HCT116 (cell line): ENCODE data around the gene CDH13. TPM values are rescaled to one million over a fixed set of nuclear protein-coding genes. Genes with fewer than 3 reads are reported as not detected.

Source experiments
- ATAC-seq: fragments of 200-7000 bp; cut with Tn5 transposase; 2 replicates; pipeline ENCODE4 v1.9.1; 2020; ENCODE audit warnings: mild to moderate bottlenecking, moderate library complexity
- BruUV-seq: library from RNA; stranded (reverse); fragments of 400-500 nt; replicated peaks from 2 replicates; lab custom pipeline; 2021; lab: Mats Ljungman, UMichigan
- CTCF ChIA-PET: fragments of 300-600 bp; sonication (Branson Sonifier 250); formaldehyde crosslinking; loops from one replicate; lab custom pipeline; 2021; ENCODE audit warnings: antibody characterized with exemption; lab: Charles Lee
- POLR2A ChIA-PET: fragments of 300-600, 350-600 bp; sonication (Branson Sonifier 250); formaldehyde crosslinking; loops from one replicate; lab custom pipeline; 2021; ENCODE audit warnings: antibody characterized with exemption; lab: Charles Lee
- RAD21 ChIA-PET, 2 experiments: fragments of 300-600 bp; sonication (Branson Sonifier 250); formaldehyde crosslinking; loops; one replicate each; lab custom pipeline; 2023; ENCODE audit warnings: low total read pairs in 2 of 2; ENCODE audit not compliant: uncharacterized antibody in 2 of 2, unreplicated experiment in 2 of 2, low non-redundant PET in 1 of 2; lab: Charles Lee
- DNase-seq: peaks from one replicate; pipeline ENCODE4 v3.0.0-alpha.2; 2010; ENCODE audit warnings: low read depth, low spot score
- H2AFZ ChIP-seq: fragments of 200-600 bp; shearing (Covaris generic), sonication (generic); 2 replicates; pipeline ENCODE4 v1.6.1; 2017; ENCODE audit warnings: low read depth, mixed run types, mixed read lengths, antibody characterized with exemption, low read length; ENCODE audit not compliant: poor library complexity, severe bottlenecking
- H3K27ac ChIP-seq: 2 replicates; pipeline ENCODE4 v1.5.1; 2012; ENCODE audit warnings: low read depth, low read length
- H3K27me3 ChIP-seq: fragments of 200-600 bp; sonication (generic); 2 replicates; pipeline ENCODE4 v1.6.1; 2016; ENCODE audit warnings: mixed run types, low read length, mixed read lengths; ENCODE audit not compliant: insufficient read depth
- H3K36me3 ChIP-seq, 2 experiments: fragments of 200-500 bp in 1 of 2; fragments of 200-600 bp in 1 of 2; sonication (Bioruptor generic) in 1 of 2; sonication (generic) in 1 of 2; 2 replicates each; pipeline versions ENCODE4 v1.5.1 to v1.6.1; 2014 to 2016; ENCODE audit warnings: low read length in 2 of 2, inconsistent platforms in 1 of 2, mixed read lengths in 1 of 2, mixed run types in 1 of 2; ENCODE audit not compliant: insufficient read depth in 2 of 2, control insufficient read depth in 1 of 2
- H3K4me1 ChIP-seq, 2 experiments: fragments of 200-600 bp in 1 of 2; sonication (generic) in 1 of 2; 2 replicates each; pipeline versions ENCODE4 v1.5.1 to v1.6.1; 2012 to 2017; ENCODE audit warnings: low read length in 2 of 2, inconsistent platforms in 1 of 2, mild to moderate bottlenecking in 1 of 2, mixed read lengths in 1 of 2, mixed run types in 1 of 2, moderate library complexity in 1 of 2; ENCODE audit not compliant: insufficient read depth in 2 of 2, control insufficient read depth in 1 of 2
- H3K4me2 ChIP-seq: fragments of 200-600 bp; sonication (generic); 2 replicates; pipeline ENCODE4 v1.6.1; 2017; ENCODE audit warnings: mixed run types, low read length, mixed read lengths
- H3K4me3 ChIP-seq, 2 experiments: fragments of 200-600 bp in 1 of 2; sonication (generic) in 1 of 2; replicated peaks in 1 of 2; 2 replicates each; pipeline ENCODE4 v1.5.1; 2011 to 2016; ENCODE audit warnings: low read length in 2 of 2, control low read depth in 1 of 2, low read depth in 1 of 2, mild to moderate bottlenecking in 1 of 2, mixed read lengths in 1 of 2, mixed run types in 1 of 2
- H3K79me2 ChIP-seq: fragments of 200-600 bp; sonication (generic); 2 replicates; pipeline ENCODE4 v1.6.1; 2017; ENCODE audit warnings: mild to moderate bottlenecking, mixed run types, low read length, moderate library complexity, mixed read lengths; ENCODE audit not compliant: insufficient read depth
- H3K9ac ChIP-seq: fragments of 200-600 bp; sonication (generic); 2 replicates; pipeline ENCODE4 v1.6.1; 2016; ENCODE audit warnings: low read length, mixed read lengths
- H3K9me2 ChIP-seq: fragments of 200-600 bp; sonication (generic), shearing (Covaris generic); 2 replicates; pipeline ENCODE4 v1.6.1; 2017; ENCODE audit warnings: mixed run types, mild to moderate bottlenecking, moderate library complexity; ENCODE audit not compliant: insufficient read depth
- H3K9me3 ChIP-seq, 2 experiments: fragments of 200-500 bp in 1 of 2; fragments of 200-600 bp in 1 of 2; sonication (Bioruptor generic) in 1 of 2; sonication (generic) in 1 of 2; 2 replicates each; pipeline ENCODE4 v1.6.1; 2014 to 2017; ENCODE audit warnings: low read length in 2 of 2, mixed read lengths in 2 of 2, inconsistent platforms in 1 of 2, low read depth in 1 of 2, mild to moderate bottlenecking in 1 of 2, mixed run types in 1 of 2, moderate library complexity in 1 of 2; ENCODE audit not compliant: control insufficient read depth in 1 of 2, insufficient read depth in 1 of 2
- H4K20me1 ChIP-seq: fragments of 200-600 bp; sonication (generic), shearing (Covaris generic); 2 replicates; pipeline ENCODE4 v1.6.1; 2017; ENCODE audit warnings: mixed run types, mild to moderate bottlenecking, moderate library complexity; ENCODE audit not compliant: insufficient read depth
- ELF1 ChIP-seq: IDR thresholded peaks from 2 replicates; pipeline ENCODE4 v1.6.1; 2012; ENCODE audit warnings: low read depth, borderline replicate concordance
- EZH2 ChIP-seq: fragments of 200-600 bp; sonication (generic); IDR thresholded peaks from 2 replicates; pipeline ENCODE4 v1.6.1; 2017; ENCODE audit warnings: antibody characterized with exemption, mixed run types
- EZH2phosphoT487 ChIP-seq: fragments of 200-600 bp; IDR thresholded peaks from 2 replicates; pipeline ENCODE4 v1.6.1; 2018; ENCODE audit warnings: antibody characterized with exemption, borderline replicate concordance
- FOSL1 ChIP-seq: IDR thresholded peaks from 2 replicates; pipeline ENCODE4 v1.6.1; 2012; ENCODE audit warnings: low read depth
- JUND ChIP-seq: IDR thresholded peaks from 2 replicates; pipeline ENCODE4 v1.6.1; 2012
- POLR2AphosphoS5 ChIP-seq: IDR thresholded peaks from 2 replicates; pipeline ENCODE4 v1.6.1; 2011; ENCODE audit warnings: mild to moderate bottlenecking, low read depth, low read length, moderate library complexity
- TCF7L2 ChIP-seq: IDR thresholded peaks from 2 replicates; pipeline ENCODE4 v1.7.0; 2011; ENCODE audit warnings: borderline replicate concordance, inconsistent platforms; ENCODE audit not compliant: insufficient read depth, insufficient read length; ENCODE audit errors: extremely low read depth
- intact Hi-C: fragments of 100-400 bp; cut with micrococcal nuclease; formaldehyde crosslinking; loops from 2 replicates; pipeline ENCODE4 v1.10.0; 2022
- total RNA-seq: library from RNA; stranded (reverse); gene quantifications from one replicate; pipeline ENCODE4 v1.2.1, GENCODE V29; 2021; ENCODE audit not compliant: unreplicated experiment
- TF ChIP-seq, protein P1 (sequence below): IDR thresholded peaks from 2 replicates; pipeline ENCODE4 v1.6.1; 2011; ENCODE audit warnings: mild to moderate bottlenecking, low read length, moderate library complexity; ENCODE audit not compliant: insufficient replicate concordance; ENCODE audit errors: extremely low read depth
- TF ChIP-seq, protein P2 (sequence below): IDR thresholded peaks from 2 replicates; pipeline ENCODE4 v1.6.1; 2012
- TF ChIP-seq, protein P3 (sequence below): IDR thresholded peaks from 2 replicates; pipeline ENCODE4 v1.6.1; 2012; ENCODE audit warnings: low read depth

Gene CDH13
- total RNA-seq, 1 experiment from 2014 or later, result not detected

DNA sequence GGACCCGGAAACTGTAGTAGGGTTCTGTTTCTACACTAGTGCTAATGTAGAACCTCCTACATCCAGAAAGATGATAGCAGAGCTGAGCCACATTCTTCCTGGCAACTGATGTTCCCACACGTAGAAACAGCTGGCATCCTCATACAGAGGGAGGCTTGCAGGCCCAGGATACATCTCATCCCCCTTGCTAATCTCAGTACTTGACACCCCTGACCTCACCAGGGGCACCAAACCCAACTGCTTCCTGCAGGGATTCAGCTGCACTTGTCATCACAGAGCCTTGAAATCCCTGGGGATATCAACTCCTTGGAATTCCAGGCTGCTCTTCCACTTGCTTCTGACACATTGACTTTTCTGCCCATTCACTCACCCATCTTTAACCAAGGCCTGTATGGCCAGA, 1105.8 kb downstream of the CDH13 start:
- ATAC-seq, result no peak
- RAD21 ChIA-PET, result no interaction called here
- Histone ChIP-seq H3K36me3 (no peaks in the 10 kb centered on the region), H3K4me2 (no peak overlapping the region), H3K27me3 (0 out of 2 replicates have a peak, but pooled peaks cover 4% of the 10 kb centered on the region), H3K9ac (no peak overlapping the region), H4K20me1 (no peaks in the 10 kb centered on the region)
- intact Hi-C loops, result no loop called here
- CTCF ChIA-PET, result no interaction called here
- no TSS peak for BruUV-seq
- no peak for TF ChIP-seq ELF1
- TF ChIP-seq FOSL1, result no peak
- no peak for TF ChIP-seq JUND
- no peak for TF ChIP-seq POLR2AphosphoS5
- no peak for TF ChIP-seq TCF7L2
- TF ChIP-seq, protein P1, sequence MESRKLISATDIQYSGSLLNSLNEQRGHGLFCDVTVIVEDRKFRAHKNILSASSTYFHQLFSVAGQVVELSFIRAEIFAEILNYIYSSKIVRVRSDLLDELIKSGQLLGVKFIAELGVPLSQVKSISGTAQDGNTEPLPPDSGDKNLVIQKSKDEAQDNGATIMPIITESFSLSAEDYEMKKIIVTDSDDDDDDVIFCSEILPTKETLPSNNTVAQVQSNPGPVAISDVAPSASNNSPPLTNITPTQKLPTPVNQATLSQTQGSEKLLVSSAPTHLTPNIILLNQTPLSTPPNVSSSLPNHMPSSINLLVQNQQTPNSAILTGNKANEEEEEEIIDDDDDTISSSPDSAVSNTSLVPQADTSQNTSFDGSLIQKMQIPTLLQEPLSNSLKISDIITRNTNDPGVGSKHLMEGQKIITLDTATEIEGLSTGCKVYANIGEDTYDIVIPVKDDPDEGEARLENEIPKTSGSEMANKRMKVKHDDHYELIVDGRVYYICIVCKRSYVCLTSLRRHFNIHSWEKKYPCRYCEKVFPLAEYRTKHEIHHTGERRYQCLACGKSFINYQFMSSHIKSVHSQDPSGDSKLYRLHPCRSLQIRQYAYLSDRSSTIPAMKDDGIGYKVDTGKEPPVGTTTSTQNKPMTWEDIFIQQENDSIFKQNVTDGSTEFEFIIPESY, result no peak
- TF ChIP-seq, all 23 proteins: peak for 0
- H3K9me3 ChIP-seq, result peaks cover 3 to 8% of the 10 kb centered on the region in 2 experiments; a peak in 2 of 4 replicates
- H3K4me3 ChIP-seq, result no peak overlapping the region
- H2AFZ ChIP-seq, result no peak overlapping the region
- H3K4me1 ChIP-seq, result no peaks in the 10 kb centered on the region
- no peaks in the 10 kb centered on the region for H3K79me2 ChIP-seq
- no peak for DNase-seq
- POLR2A ChIA-PET, result no interaction called here
- no peaks in the 10 kb centered on the region for H3K9me2 ChIP-seq
- H3K27ac ChIP-seq, result no peak overlapping the region

DNA sequence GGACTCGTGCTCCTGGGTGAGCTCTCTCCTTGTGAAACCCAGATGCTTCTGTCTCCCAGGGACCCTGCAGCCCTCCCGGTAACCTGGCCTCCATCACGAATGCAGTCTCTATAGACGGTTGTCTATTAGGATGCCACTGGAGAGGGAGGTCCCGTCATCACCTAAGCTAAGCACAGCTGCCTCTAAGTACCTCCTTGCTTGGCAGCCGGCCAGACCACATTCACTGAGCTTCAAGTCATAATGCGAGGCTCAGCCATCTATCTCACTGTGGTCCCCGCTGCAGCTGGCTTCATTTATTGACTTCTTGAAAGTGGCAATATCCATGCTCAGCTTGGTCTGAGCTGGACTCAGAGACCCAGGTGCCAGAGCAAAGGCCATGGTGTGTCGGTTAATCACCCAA, 1106.5 kb downstream of the CDH13 start:
- H3K4me1 ChIP-seq, result no peaks in the 10 kb centered on the region
- POLR2A ChIA-PET, result no interaction called here
- BruUV-seq, result no TSS peak

More for the DNA sequence above, 1106.5 kb downstream of the CDH13 start:
- no peak overlapping the region for H3K4me3 ChIP-seq
- ATAC-seq, result no peak
- no peaks in the 10 kb centered on the region for H3K27me3 ChIP-seq
- H4K20me1 ChIP-seq, result no peaks in the 10 kb centered on the region
- no peaks in the 10 kb centered on the region for H3K9me2 ChIP-seq
- no peaks in the 10 kb centered on the region for H3K36me3 ChIP-seq
- H3K9ac ChIP-seq, result no peak overlapping the region
- ChIA-PET CTCF (no interaction called here), RAD21 (no interaction called here)
- TF ChIP-seq EZH2 (no peak), TCF7L2 (no peak), EZH2phosphoT487 (no peak)
- TF ChIP-seq, protein P2, sequence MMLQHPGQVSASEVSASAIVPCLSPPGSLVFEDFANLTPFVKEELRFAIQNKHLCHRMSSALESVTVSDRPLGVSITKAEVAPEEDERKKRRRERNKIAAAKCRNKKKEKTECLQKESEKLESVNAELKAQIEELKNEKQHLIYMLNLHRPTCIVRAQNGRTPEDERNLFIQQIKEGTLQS, result no peak
- TF ChIP-seq, protein P3, sequence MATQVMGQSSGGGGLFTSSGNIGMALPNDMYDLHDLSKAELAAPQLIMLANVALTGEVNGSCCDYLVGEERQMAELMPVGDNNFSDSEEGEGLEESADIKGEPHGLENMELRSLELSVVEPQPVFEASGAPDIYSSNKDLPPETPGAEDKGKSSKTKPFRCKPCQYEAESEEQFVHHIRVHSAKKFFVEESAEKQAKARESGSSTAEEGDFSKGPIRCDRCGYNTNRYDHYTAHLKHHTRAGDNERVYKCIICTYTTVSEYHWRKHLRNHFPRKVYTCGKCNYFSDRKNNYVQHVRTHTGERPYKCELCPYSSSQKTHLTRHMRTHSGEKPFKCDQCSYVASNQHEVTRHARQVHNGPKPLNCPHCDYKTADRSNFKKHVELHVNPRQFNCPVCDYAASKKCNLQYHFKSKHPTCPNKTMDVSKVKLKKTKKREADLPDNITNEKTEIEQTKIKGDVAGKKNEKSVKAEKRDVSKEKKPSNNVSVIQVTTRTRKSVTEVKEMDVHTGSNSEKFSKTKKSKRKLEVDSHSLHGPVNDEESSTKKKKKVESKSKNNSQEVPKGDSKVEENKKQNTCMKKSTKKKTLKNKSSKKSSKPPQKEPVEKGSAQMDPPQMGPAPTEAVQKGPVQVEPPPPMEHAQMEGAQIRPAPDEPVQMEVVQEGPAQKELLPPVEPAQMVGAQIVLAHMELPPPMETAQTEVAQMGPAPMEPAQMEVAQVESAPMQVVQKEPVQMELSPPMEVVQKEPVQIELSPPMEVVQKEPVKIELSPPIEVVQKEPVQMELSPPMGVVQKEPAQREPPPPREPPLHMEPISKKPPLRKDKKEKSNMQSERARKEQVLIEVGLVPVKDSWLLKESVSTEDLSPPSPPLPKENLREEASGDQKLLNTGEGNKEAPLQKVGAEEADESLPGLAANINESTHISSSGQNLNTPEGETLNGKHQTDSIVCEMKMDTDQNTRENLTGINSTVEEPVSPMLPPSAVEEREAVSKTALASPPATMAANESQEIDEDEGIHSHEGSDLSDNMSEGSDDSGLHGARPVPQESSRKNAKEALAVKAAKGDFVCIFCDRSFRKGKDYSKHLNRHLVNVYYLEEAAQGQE, result no peak
- no peak overlapping the region for H2AFZ ChIP-seq
- intact Hi-C loops, result no loop called here
- no peak overlapping the region for H3K4me2 ChIP-seq
- no peaks in the 10 kb centered on the region for H3K79me2 ChIP-seq
- H3K27ac ChIP-seq, result no peak overlapping the region
- no peak for DNase-seq
- peaks cover 3 to 8% of the 10 kb centered on the region in 2 experiments; a peak in 2 of 4 replicates for H3K9me3 ChIP-seq
